Hematopoietic multipotent progenitor cell treated with erythropoietin and hydrocortisone succinate and interleukin-3 and kit ligand, for 17 days (in vitro differentiated cells): Measurements from ENCODE around the gene REX1BD.

Source experiments
- DNase-seq: peaks from one replicate; pipeline ENCODE4 v3.0.0-alpha.2; 2015; ENCODE audit warnings: low spot score

The REX1BD gene

GRCh38 chr19:18603255-18603957 lies 14.8 kb downstream of the REX1BD start:
- DNase-seq, result peak; percentile 35

- no peak for DNase-seq
Observed at GRCh38 chr19:18603958-18604819, 15.6 kb downstream of the REX1BD start.

- DNase-seq, result no peak
Observed at GRCh38 chr19:18604820-18605159, 16.2 kb downstream of the REX1BD start.

GRCh38 chr19:18605196-18605545 lies 16.6 kb downstream of the REX1BD start:
- DNase-seq, result no peak

- no peak for DNase-seq
Observed at GRCh38 chr19:18605546-18606280, 17.1 kb downstream of the REX1BD start.

- no peak for DNase-seq
Observed at GRCh38 chr19:18606281-18607225, 18.0 kb downstream of the REX1BD start, which contains the start of gene CRLF1. CRLF1 (minus strand) TSS chr19:18606799; CDS start chr19:18606656, 143 bp downstream.

GRCh38 chr19:18607226-18608101 lies 18.9 kb downstream of the REX1BD start:
- no peak for DNase-seq

GRCh38 chr19:18608102-18608804 lies 19.7 kb downstream of the REX1BD start:
- no peak for DNase-seq

- DNase-seq, result no peak
Observed at GRCh38 chr19:18608805-18609716, 20.5 kb downstream of the REX1BD start.

GRCh38 chr19:18609717-18610051 lies 21.1 kb downstream of the REX1BD start:
- DNase-seq, result no peak

GRCh38 chr19:18610245-18610555 lies 21.6 kb downstream of the REX1BD start:
- no peak for DNase-seq

GRCh38 chr19:18610556-18611326 lies 22.1 kb downstream of the REX1BD start:
- DNase-seq, result no peak

GRCh38 chr19:18611327-18612050 lies 22.9 kb downstream of the REX1BD start:
- DNase-seq, result no peak

- no peak for DNase-seq
Observed at GRCh38 chr19:18612051-18612771, 23.6 kb downstream of the REX1BD start.

GRCh38 chr19:18612772-18613588 lies 24.4 kb downstream of the REX1BD start, which contains the start of gene TMEM59L:
TMEM59L (plus strand) TSS chr19:18612870; CDS start chr19:18612959, 89 bp downstream.
- no peak for DNase-seq
